Measurements from ENCODE around the gene SNIP1. TPM values are rescaled to one million over a fixed set of nuclear protein-coding genes. Genes with fewer than 3 reads are reported as not detected.

SNIP1 gene
- total and polyA plus RNA-seq, 2 of the 8 experiments (the other 6 are each of a cell fraction or from before 2014, with no cell fraction given) = 3.7 to 15.7 TPM

- TF ChIP-seq NRF1 (IDR thresholded peaks at IDR 0.05; ENCODE audit: low read depth, low read length) (no peak), E2F6 (IDR thresholded peaks at IDR 0.05) (no peak), SRF (IDR thresholded peaks at IDR 0.05; ENCODE audit: low read depth, low read length) (no peak), RFX5 (IDR thresholded peaks at IDR 0.05; ENCODE audit: borderline replicate concordance, low read depth, low read length) (no peak), CBX8 (IDR thresholded peaks at IDR 0.05; ENCODE audit: borderline replicate concordance, low read depth, low read length) (no peak), HDAC6 (IDR thresholded peaks at IDR 0.05; ENCODE audit: low read depth, low read length) (no peak), TBP (IDR thresholded peaks at IDR 0.05; ENCODE audit: low read depth, low read length) (no peak), CHD2 (IDR thresholded peaks at IDR 0.05; ENCODE audit: low read length) (no peak), SAP30 (IDR thresholded peaks at IDR 0.05; ENCODE audit: insufficient read depth, insufficient replicate concordance, low read length) (no peak), CBX5 (IDR thresholded peaks at IDR 0.05; ENCODE audit: low read depth, low read length) (no peak), YY1 (IDR thresholded peaks at IDR 0.05; ENCODE audit: low read depth, low read length) (no peak)
- DNase-seq (ENCODE audit: low read depth in 1 of 2, low spot score in 2 of 2) (no peak), FAIRE-seq (no peak)
- H3K79me2 ChIP-seq (ENCODE audit: control insufficient read depth in 1 of 2, insufficient read depth in 2 of 2, low read length in 2 of 2) = no peaks in the 10 kb centered on the region
- H2BK20ac ChIP-seq (ENCODE audit: low read length) = no peak overlapping the region
- H2BK12ac ChIP-seq (ENCODE audit: low read depth, low read length) = no peak overlapping the region
- no peak overlapping the region for H2AFZ ChIP-seq (ENCODE audit: low read length)
- H3K4ac ChIP-seq (replicated peaks; ENCODE audit: insufficient read length, low read depth, low read length) = no peak overlapping the region
- no peak overlapping the region for H3K23ac ChIP-seq (ENCODE audit: insufficient read length)
- no peak overlapping the region for H3K4me2 ChIP-seq (ENCODE audit: insufficient read depth in 1 of 2, low read depth in 2 of 2, low read length in 2 of 2)
- no peak overlapping the region for H2BK15ac ChIP-seq (ENCODE audit: low read length)
- H3K36me3 ChIP-seq (ENCODE audit: control insufficient read depth in 2 of 4, insufficient read depth in 4 of 4, low read length in 3 of 4) = peaks cover 11 to 26% (median 14%) of the 10 kb centered on the region in 4 experiments; a peak in 7 of 8 replicates
- H2BK120ac ChIP-seq (replicated peaks; ENCODE audit: low read depth, low read length) = no peak overlapping the region
- H2BK5ac ChIP-seq (ENCODE audit: low read depth, low read length) = no peak overlapping the region
- no peak overlapping the region for H4K91ac ChIP-seq (replicated peaks; ENCODE audit: insufficient read length, low read length)
- H3K79me1 ChIP-seq (ENCODE audit: low read depth, low read length) = no peaks in the 10 kb centered on the region
- H4K20me1 ChIP-seq (replicated peaks in 1 of 2; ENCODE audit: control insufficient read depth in 1 of 2, insufficient read depth in 2 of 2, low read length in 2 of 2) = no peaks in the 10 kb centered on the region
- H3K4me1 ChIP-seq (replicated peaks in 1 of 4; ENCODE audit: control insufficient read depth in 3 of 4, insufficient read depth in 4 of 4, low read length in 3 of 4) = no peaks in the 10 kb centered on the region
- CTCF ChIA-PET (ENCODE audit: partially characterized antibody) = no interaction called here
- H3K27ac ChIP-seq (ENCODE audit: low read depth, low read length) = no peak overlapping the region
- POLR2A ChIA-PET (ENCODE audit: partially characterized antibody) = no interaction called here
- H4K5ac ChIP-seq (ENCODE audit: insufficient read length, low read depth, low read length) = no peak overlapping the region
- H3K4me3 ChIP-seq (ENCODE audit: extremely low read depth in 1 of 4, insufficient read depth in 2 of 4, low read depth in 3 of 4, low read length in 4 of 4) = no peak overlapping the region
- no peaks in the 10 kb centered on the region for H3K27me3 ChIP-seq (replicated peaks in 1 of 4; ENCODE audit: control insufficient read depth in 3 of 4, extremely low read depth in 1 of 4, insufficient read depth in 3 of 4, low read length in 3 of 4)
- no peaks in the 10 kb centered on the region for H3K23me2 ChIP-seq (ENCODE audit: low read depth, low read length)
- H4K8ac ChIP-seq (ENCODE audit: extremely low read depth, insufficient read depth, low read length) = no peak overlapping the region
- H2AK5ac ChIP-seq (ENCODE audit: low read depth, low read length) = no peak overlapping the region
- H3K9me3 ChIP-seq (ENCODE audit: insufficient read depth in 2 of 2, low read depth in 1 of 2, low read length in 1 of 2) = no peaks in the 10 kb centered on the region
- H3K9ac ChIP-seq (replicated peaks in 1 of 4; ENCODE audit: extremely low read depth in 1 of 4, low read depth in 3 of 4, low read length in 3 of 4) = no peak overlapping the region
- H3K18ac ChIP-seq (ENCODE audit: extremely low read depth, low read length) = no peak overlapping the region
- no peak overlapping the region for H3K56ac ChIP-seq (replicated peaks; ENCODE audit: insufficient read length, low read depth, low read length)
- H3K14ac ChIP-seq (ENCODE audit: insufficient read length) = no peak overlapping the region
These were observed 52.0 kb downstream of the SNIP1 start for GRCh38 chr1:37502104-37502503.
